H1 (cell line): ENCODE results near the gene AGAP1. TPM values are rescaled to one million over a fixed set of nuclear protein-coding genes. Genes with fewer than 3 reads are reported as not detected.

Source experiments
- CTCF ChIA-PET: fragments of 300-600 bp; sonication (Branson Sonifier 250); formaldehyde crosslinking; loops from one replicate; lab custom pipeline; 2021; ENCODE audit not compliant: partially characterized antibody; lab: Charles Lee
- POLR2A ChIA-PET: fragments of 300-600 bp; sonication (Branson Sonifier 250); formaldehyde crosslinking; loops from one replicate; lab custom pipeline; 2021; ENCODE audit warnings: inconsistent platforms; ENCODE audit not compliant: partially characterized antibody; lab: Charles Lee
- DNase-seq, 2 experiments: peaks; one replicate each; pipeline versions ENCODE4 v3.0.0 to v3.0.0-alpha.2; 2010 to 2022; ENCODE audit warnings: low spot score in 2 of 2, low read depth in 1 of 2, mixed read lengths in 1 of 2
- FAIRE-seq: peaks from 2 replicates; lab custom pipeline; 2011; peaks lifted over from hg19 to GRCh38; lab: Jason Lieb, UNC
- H2AFZ ChIP-seq: 2 replicates; pipeline ENCODE4 v1.8.1; 2012; ENCODE audit warnings: low read length, inconsistent platforms
- H2AK5ac ChIP-seq: 2 replicates; pipeline ENCODE4 v1.6.1; 2013; ENCODE audit warnings: low read depth, low read length
- H2BK120ac ChIP-seq: replicated peaks from 2 replicates; pipeline ENCODE3; 2013; ENCODE audit warnings: low read depth, low read length, inconsistent platforms
- H2BK12ac ChIP-seq: 2 replicates; pipeline ENCODE4 v1.6.1; 2013; ENCODE audit warnings: low read depth, low read length
- H2BK15ac ChIP-seq: 2 replicates; pipeline ENCODE4 v1.6.1; 2013; ENCODE audit warnings: low read length
- H2BK20ac ChIP-seq: 2 replicates; pipeline ENCODE4 v1.6.1; 2013; ENCODE audit warnings: low read length
- H2BK5ac ChIP-seq: 2 replicates; pipeline ENCODE4 v1.6.1; 2013; ENCODE audit warnings: low read depth, low read length
- H3K14ac ChIP-seq: 2 replicates; pipeline ENCODE4 v1.6.1; 2013; ENCODE audit warnings: inconsistent platforms; ENCODE audit not compliant: insufficient read length
- H3K18ac ChIP-seq: 2 replicates; pipeline ENCODE4 v1.6.1; 2013; ENCODE audit warnings: low read length; ENCODE audit errors: extremely low read depth
- H3K23ac ChIP-seq: 2 replicates; pipeline ENCODE4 v1.6.1; 2013; ENCODE audit warnings: inconsistent platforms; ENCODE audit not compliant: insufficient read length
- H3K23me2 ChIP-seq: 2 replicates; pipeline ENCODE4 v1.6.1; 2013; ENCODE audit warnings: low read depth, low read length
- H3K27ac ChIP-seq: 2 replicates; pipeline ENCODE4 v1.6.1; 2011; ENCODE audit warnings: low read depth, low read length, inconsistent platforms
- H3K27me3 ChIP-seq, 4 experiments: replicated peaks in 1 of 4; 1 replicate in 1 of 4; 2 replicates in 3 of 4; pipeline versions ENCODE4 v1.6.1 to v1.8.1; 2011 to 2013; ENCODE audit warnings: low read length in 3 of 4, mild to moderate bottlenecking in 3 of 4, inconsistent platforms in 2 of 4, mixed read lengths in 2 of 4, moderate library complexity in 1 of 4; ENCODE audit not compliant: control insufficient read depth in 3 of 4, insufficient read depth in 3 of 4; ENCODE audit errors: extremely low read depth in 1 of 4
- H3K36me3 ChIP-seq, 4 experiments: 2 replicates each; pipeline versions ENCODE4 v1.6.1 to v1.8.1; 2011 to 2013; ENCODE audit warnings: mild to moderate bottlenecking in 4 of 4, low read length in 3 of 4, moderate library complexity in 2 of 4, control low read depth in 1 of 4, inconsistent platforms in 1 of 4; ENCODE audit not compliant: insufficient read depth in 4 of 4, control insufficient read depth in 2 of 4
- H3K4ac ChIP-seq: replicated peaks from 2 replicates; pipeline ENCODE3; 2013; ENCODE audit warnings: low read length, low read depth, mixed read lengths, inconsistent platforms; ENCODE audit not compliant: insufficient read length
- H3K4me1 ChIP-seq, 4 experiments: replicated peaks in 1 of 4; 1 replicate in 1 of 4; 2 replicates in 3 of 4; pipeline versions ENCODE4 v1.6.1 to v1.8.1; 2011 to 2013; ENCODE audit warnings: low read length in 3 of 4, inconsistent platforms in 2 of 4, mixed read lengths in 1 of 4; ENCODE audit not compliant: insufficient read depth in 4 of 4, control insufficient read depth in 3 of 4
- H3K4me2 ChIP-seq, 2 experiments: 2 replicates each; pipeline versions ENCODE4 v1.6.1 to v1.8.1; 2011 to 2013; ENCODE audit warnings: low read depth in 2 of 2, low read length in 2 of 2, control low read depth in 1 of 2, inconsistent platforms in 1 of 2, mild to moderate bottlenecking in 1 of 2; ENCODE audit not compliant: insufficient read depth in 1 of 2
- H3K4me3 ChIP-seq, 4 experiments: fragments of 200-600, 300-600 bp in 1 of 4; sonication (generic), shearing (Covaris generic), sonication (Bioruptor Twin) in 1 of 4; 2 replicates each; pipeline versions ENCODE4 v1.5.1 to v1.8.1; 2011 to 2016; ENCODE audit warnings: low read length in 4 of 4, low read depth in 3 of 4, control low read depth in 2 of 4, inconsistent platforms in 2 of 4, mild to moderate bottlenecking in 2 of 4, mixed read lengths in 1 of 4, moderate library complexity in 1 of 4; ENCODE audit not compliant: insufficient read depth in 2 of 4; ENCODE audit errors: extremely low read depth in 1 of 4
- H3K56ac ChIP-seq: replicated peaks from 2 replicates; pipeline ENCODE3; 2013; ENCODE audit warnings: low read depth, mild to moderate bottlenecking, mixed read lengths, low read length, inconsistent platforms; ENCODE audit not compliant: insufficient read length
- H3K79me1 ChIP-seq: 2 replicates; pipeline ENCODE4 v1.6.1; 2013; ENCODE audit warnings: low read depth, low read length, control low read depth
- H3K79me2 ChIP-seq, 2 experiments: 2 replicates each; pipeline versions ENCODE4 v1.6.1 to v1.8.1; 2012 to 2013; ENCODE audit warnings: low read length in 2 of 2, mild to moderate bottlenecking in 2 of 2, inconsistent platforms in 1 of 2; ENCODE audit not compliant: insufficient read depth in 2 of 2, control insufficient read depth in 1 of 2
- H3K9ac ChIP-seq, 4 experiments: replicated peaks in 1 of 4; 1 replicate in 1 of 4; 2 replicates in 3 of 4; pipeline versions ENCODE4 v1.6.1 to v1.8.1; 2011 to 2013; ENCODE audit warnings: low read depth in 3 of 4, low read length in 3 of 4, control low read depth in 2 of 4, mild to moderate bottlenecking in 2 of 4, moderate library complexity in 2 of 4, inconsistent platforms in 1 of 4; ENCODE audit errors: extremely low read depth in 1 of 4
- H3K9me3 ChIP-seq, 2 experiments: 2 replicates each; pipeline versions ENCODE4 v1.6.1 to v1.8.1; 2012 to 2013; ENCODE audit warnings: mild to moderate bottlenecking in 2 of 2, moderate library complexity in 2 of 2, control low read depth in 1 of 2, inconsistent platforms in 1 of 2, low read depth in 1 of 2, low read length in 1 of 2, mixed read lengths in 1 of 2; ENCODE audit not compliant: insufficient read depth in 2 of 2
- H4K20me1 ChIP-seq, 2 experiments: replicated peaks in 1 of 2; 2 replicates each; pipeline versions ENCODE3 to v1.8.1; 2011 to 2013; ENCODE audit warnings: inconsistent platforms in 2 of 2, low read length in 2 of 2, mild to moderate bottlenecking in 1 of 2; ENCODE audit not compliant: insufficient read depth in 2 of 2, control insufficient read depth in 1 of 2
- H4K5ac ChIP-seq: 2 replicates; pipeline ENCODE4 v1.6.1; 2013; ENCODE audit warnings: low read length, low read depth, mixed read lengths, inconsistent platforms; ENCODE audit not compliant: insufficient read length
- H4K8ac ChIP-seq: 2 replicates; pipeline ENCODE4 v1.8.0; 2013; ENCODE audit warnings: mild to moderate bottlenecking, moderate library complexity, low read length, inconsistent platforms; ENCODE audit not compliant: insufficient read depth; ENCODE audit errors: extremely low read depth
- H4K91ac ChIP-seq: replicated peaks from 2 replicates; pipeline ENCODE3; 2013; ENCODE audit warnings: low read length, mixed read lengths, inconsistent platforms; ENCODE audit not compliant: insufficient read length
- ATF2 ChIP-seq: IDR thresholded peaks from 2 replicates; pipeline ENCODE4 v1.6.1; 2012; ENCODE audit warnings: low read length, inconsistent platforms
- BCL11A ChIP-seq, 2 experiments: IDR thresholded peaks; one replicate each; pipeline ENCODE4 v1.6.1; 2011; ENCODE audit warnings: low read depth in 2 of 2, low read length in 2 of 2, mild to moderate bottlenecking in 2 of 2
- CBX5 ChIP-seq: fragments of 300-800, 300-1000 bp; sonication (generic); IDR thresholded peaks from 2 replicates; pipeline ENCODE4 v1.7.1; 2016; ENCODE audit warnings: antibody characterized with exemption, low read length, low read depth
- CEBPB ChIP-seq: IDR thresholded peaks from 2 replicates; pipeline ENCODE4 v1.6.1; 2012; ENCODE audit warnings: low read depth, low read length
- CHD2 ChIP-seq: IDR thresholded peaks from 2 replicates; pipeline ENCODE4 v1.6.1; 2012; ENCODE audit warnings: low read length, improper control_type of control experiment
- CREB1 ChIP-seq: IDR thresholded peaks from 2 replicates; pipeline ENCODE4 v1.6.1; 2012; ENCODE audit warnings: inconsistent platforms
- MAFK ChIP-seq: IDR thresholded peaks from 2 replicates; pipeline ENCODE4 v1.6.1; 2012; ENCODE audit warnings: low read depth, mild to moderate bottlenecking, improper control_type of control experiment, low read length
- POLR2AphosphoS5 ChIP-seq: IDR thresholded peaks from 2 replicates; pipeline ENCODE4 v1.6.1; 2011; ENCODE audit warnings: low read depth, low read length
- WGBS, 2 experiments: shearing (Covaris generic) in 1 of 2; methylation state at CpG; one replicate each; pipeline versions ENCODE4 v1.1.6 to v1.1.7; 2013 to 2015; ENCODE audit warnings: low lambda C conversion rate in 2 of 2, mixed read lengths in 2 of 2, inconsistent platforms in 1 of 2, low coverage in 1 of 2, missing lambda C conversion rate in 1 of 2; ENCODE audit not compliant: insufficient replicate concordance in 2 of 2, insufficient coverage in 1 of 2, insufficient read length in 1 of 2; ENCODE audit errors: extremely low coverage in 1 of 2, missing lambda C conversion rate in 1 of 2; 5-methylcytosine and 5-hydroxymethylcytosine counted together
- polyA plus RNA-seq, 7 experiments: library from polyadenylated mRNA; depleted of rRNA in 3 of 7; stranded (reverse) in 5 of 7; unstranded in 2 of 7; fragments of >200 nt in 5 of 7; fragments of 200-250 nt in 2 of 7; gene quantifications; 1 replicate in 5 of 7; 2 replicates in 1 of 7; 4 replicates in 1 of 7; pipeline versions ENCODE4 v1.2.1 to v1.2.3, GENCODE V29; 2011 to 2013; ENCODE audit warnings: missing spikeins in 2 of 7, mixed read lengths in 2 of 7
- total RNA-seq: library from RNA; stranded (reverse); fragmentation: NEBNext Ultra II Directional; extraction: Animal tissue kit (Norgen Biotek cat#: 25700); gene quantifications from 2 replicates; pipeline ENCODE4 v1.2.1, GENCODE V29; 2021

AGAP1 gene
- total and polyA plus RNA-seq, 2 of the 8 experiments (the other 6 are each of a cell fraction or from before 2014, with no cell fraction given): 18.1 to 39.4 TPM

DNA sequence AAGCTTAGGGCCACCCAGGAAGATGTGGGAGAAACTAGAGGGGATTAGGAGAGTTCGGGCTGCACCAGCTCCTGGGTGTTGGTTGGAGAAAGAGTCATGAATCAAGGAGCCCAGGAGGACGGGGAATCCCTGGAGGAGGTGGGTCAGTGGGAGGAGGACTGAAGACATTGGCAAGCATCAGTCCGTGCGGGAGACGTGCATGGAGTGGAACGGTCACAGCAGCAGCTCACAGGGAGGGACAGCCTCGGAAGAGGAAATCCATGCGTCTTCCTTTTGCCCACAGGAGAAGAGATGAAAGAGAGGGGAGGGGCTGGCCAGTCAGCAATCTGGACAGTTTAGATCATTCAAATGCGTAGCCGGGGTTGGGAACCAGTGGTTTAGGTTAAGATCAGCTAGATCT, 495.7 kb downstream of the AGAP1 start:
- TF ChIP-seq CEBPB: no peak
- no peak for TF ChIP-seq POLR2AphosphoS5
- no peak for TF ChIP-seq MAFK
- no peak for TF ChIP-seq BCL11A (IDR thresholded peaks at IDR 0.05; ENCODE audit: low read depth in 2 of 2, low read length in 2 of 2)
- no peak for TF ChIP-seq CREB1
- TF ChIP-seq CBX5: no peak
- no peak for TF ChIP-seq ATF2
- TF ChIP-seq CHD2: no peak
- Histone ChIP-seq H3K79me1 (no peaks in the 10 kb centered on the region; the same call in 1 of the 2 replicates), H3K56ac (no peak overlapping the region), H2BK15ac (no peak overlapping the region), H4K5ac (no peak overlapping the region), H2BK5ac (0 out of 2 replicates have a peak overlapping the region, but pooled peaks have one; percentile 7), H2BK120ac (no peak overlapping the region), H3K4ac (no peak overlapping the region), H3K9me3 (no peaks in the 10 kb centered on the region), H3K14ac (no peak overlapping the region), H3K4me1 (peaks cover 0 to 10% (median 5%) of the 10 kb centered on the region in 4 experiments; a peak in 6 of 7 replicates), H3K23ac (no peak overlapping the region), H3K36me3 (no peaks in the 10 kb centered on the region), H4K20me1 (no peaks in the 10 kb centered on the region), H3K18ac (peak overlapping the region; percentile 60; the same call in 1 of the 2 replicates), H2AK5ac (peak overlapping the region; percentile 53; the same call in 1 of the 2 replicates), H3K4me3 (no peak overlapping the region), H2BK20ac (0 out of 2 replicates have a peak overlapping the region, but pooled peaks have one; percentile 61), H3K79me2 (no peaks in the 10 kb centered on the region), H4K8ac (peak overlapping the region; percentile 48; the same call in 1 of the 2 replicates), H4K91ac (peak overlapping the region; percentile 77), H2AFZ (no peak overlapping the region), H3K27ac (no peak overlapping the region), H3K4me2 (no peak overlapping the region; a peak in 1 of 4 replicates), H2BK12ac (no peak overlapping the region), H3K9ac (no peak overlapping the region), H3K27me3 (no peaks in the 10 kb centered on the region), H3K23me2 (no peaks in the 10 kb centered on the region)
- FAIRE-seq: no peak
- POLR2A ChIA-PET: no interaction called here
- CTCF ChIA-PET: interaction anchor here (0.8 to 3.5 kb wide), 11 partner anchors 9 to 192 kb away, joined by 3 to 15 read pairs (median 4); no protein-coding TSS in a partner anchor
- WGBS, 2 experiments: 97% methylated on average over 10 of the region's 10 CpGs; no CpG with 5 or more reads in 1 of the 2 experiments
- no peak for DNase-seq
